Hematopoietic multipotent progenitor cell treated with erythropoietin and hydrocortisone succinate and interleukin-3 and kit ligand, for 6 days (in vitro differentiated cells): Measurements from ENCODE around the gene GPBAR1.

Source experiments
- DNase-seq: peaks from one replicate; pipeline ENCODE4 v3.0.0-alpha.2; 2015

Gene GPBAR1

DNA sequence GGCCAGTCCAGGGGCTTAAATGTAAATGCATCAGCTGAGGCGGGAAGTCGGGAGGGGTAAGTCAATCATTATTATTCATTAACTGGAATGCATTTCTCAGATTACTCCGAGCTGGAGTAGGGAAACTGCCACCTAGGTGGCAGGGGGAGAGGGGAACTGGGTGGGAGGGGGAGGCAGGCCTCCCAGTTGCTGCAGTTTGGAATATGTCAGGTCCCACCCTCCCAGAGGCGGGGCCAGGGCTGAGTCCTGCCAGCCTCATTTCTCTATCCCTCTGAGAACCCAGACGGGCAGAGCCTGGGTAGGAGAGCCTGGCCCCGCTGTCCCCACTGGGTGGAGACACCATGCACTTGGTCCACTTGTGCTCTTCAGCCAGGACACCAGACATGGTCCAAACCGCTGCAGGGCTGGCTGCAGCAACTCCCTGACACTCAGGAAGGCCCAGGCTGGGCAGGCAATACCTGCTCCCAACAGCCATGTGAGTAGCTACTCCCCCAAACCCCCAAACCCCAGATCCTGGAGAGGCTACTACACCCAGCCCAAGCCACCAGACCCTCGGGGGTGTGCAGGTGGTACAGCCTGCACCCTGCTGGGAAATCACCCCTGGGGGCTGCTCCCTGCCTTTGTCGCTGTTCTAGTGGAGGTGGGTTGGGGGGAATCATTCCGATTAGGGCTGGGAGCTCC is at the start of gene GPBAR1:
Gene GPBAR1, plus strand, starts transcription at position 274 of the 681 bp plus-strand sequence. CDS start 1,710 bp downstream, outside the sequence.
- no peak for DNase-seq

DNA sequence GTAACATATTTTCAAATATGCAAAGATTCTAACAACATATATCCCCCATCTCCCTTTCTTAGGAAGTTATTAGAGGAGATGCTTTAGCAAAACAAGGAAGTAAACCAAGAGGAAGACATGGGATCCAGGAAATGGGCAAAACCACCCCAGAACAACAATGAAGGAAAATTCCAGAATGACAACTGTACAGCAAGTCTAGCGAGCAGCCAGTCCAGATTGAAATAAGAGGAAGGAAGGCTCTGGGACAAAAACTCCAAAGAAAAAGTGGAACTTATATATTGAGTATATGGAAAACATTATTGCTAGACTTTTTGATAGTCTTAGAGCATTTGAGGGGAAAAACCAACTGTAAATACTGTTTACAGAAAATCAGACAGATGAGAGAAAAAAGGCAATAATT is 46.7 kb upstream of the GPBAR1 start:
- no peak for DNase-seq

GRCh38 chr2:218216336-218216673 is 44.5 kb upstream of the GPBAR1 start:
- no peak for DNase-seq

DNA sequence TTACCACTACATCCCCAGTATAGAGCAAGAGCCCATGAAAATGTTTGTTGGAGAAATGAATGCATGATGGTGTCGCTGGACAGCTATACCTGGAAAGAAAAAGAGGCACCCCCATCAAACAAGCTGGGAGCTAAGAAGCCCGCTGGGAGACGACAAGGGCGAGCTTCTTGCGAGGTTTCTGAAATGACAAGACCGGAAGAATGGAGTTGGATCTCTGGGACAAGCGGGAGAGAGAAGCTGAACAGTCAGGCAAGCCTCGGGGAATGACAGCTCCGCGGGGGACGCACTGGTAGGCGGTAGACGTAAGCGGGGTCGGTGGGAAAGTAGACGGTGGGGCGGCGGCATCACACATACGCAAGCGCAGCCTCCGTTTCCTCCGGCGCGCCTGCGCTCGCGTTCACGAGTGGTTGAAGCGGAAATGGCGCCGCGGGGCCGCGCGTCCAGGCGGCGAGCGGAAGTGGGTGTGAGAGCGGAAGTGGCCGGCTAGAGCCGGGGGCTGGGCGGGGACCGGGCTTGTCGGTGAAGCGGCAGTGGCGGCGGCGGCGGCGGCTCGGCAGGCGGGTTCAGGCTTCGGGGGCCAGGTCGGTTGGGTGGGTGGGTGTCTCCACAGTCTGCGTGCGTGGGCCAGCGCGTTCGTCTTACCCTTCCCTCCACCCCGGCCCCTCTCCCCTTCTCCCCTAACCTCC is 44.0 kb upstream of the GPBAR1 start, which contains the start of gene ARPC2:
Gene ARPC2, plus strand, starts transcription at position 516 of the 686 bp plus-strand sequence. CDS start 282 bp downstream, outside the sequence.
- peak; percentile 95 for DNase-seq

DNA sequence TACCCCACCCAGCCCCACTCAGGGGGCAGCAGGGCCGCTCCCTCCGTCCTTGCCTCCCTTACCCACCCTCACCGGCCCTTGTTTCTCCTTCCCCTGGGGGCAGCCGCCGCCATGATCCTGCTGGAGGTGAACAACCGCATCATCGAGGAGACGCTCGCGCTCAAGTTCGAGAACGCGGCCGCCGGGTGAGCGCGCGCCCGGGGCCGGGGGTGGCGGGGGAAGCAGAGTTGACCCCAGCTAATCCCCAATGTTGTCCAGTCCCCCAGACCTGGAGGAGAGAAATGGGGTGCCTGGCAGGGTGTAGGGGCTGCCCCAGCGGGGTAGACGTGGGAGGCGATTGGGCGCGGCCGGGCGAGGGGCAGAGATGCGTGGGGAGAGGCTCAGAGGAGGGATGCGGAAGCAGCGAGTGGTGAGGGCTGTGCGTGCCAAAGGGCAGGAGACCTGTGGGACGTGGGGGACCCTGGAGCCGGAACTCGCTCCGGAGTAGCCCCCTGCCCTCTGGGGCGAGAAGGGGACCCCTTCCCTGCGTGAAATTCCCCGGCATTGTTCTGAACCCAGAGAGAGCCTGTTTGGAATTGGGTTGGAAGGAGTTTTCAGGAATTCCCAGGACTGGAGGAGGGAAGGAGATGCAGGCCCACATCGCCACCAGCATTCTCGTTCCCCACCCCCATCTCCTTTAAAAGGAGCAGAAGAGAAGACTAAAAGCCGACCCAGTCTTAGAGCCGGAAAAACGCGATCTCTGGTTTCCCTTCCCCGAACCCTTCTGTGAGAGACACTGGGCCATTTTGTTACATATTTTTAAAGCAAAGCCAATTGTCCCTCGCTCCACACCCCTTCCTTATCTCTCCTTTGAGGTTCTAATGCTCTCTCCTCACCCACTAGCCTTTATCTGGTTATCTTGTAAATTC is 43.2 kb upstream of the GPBAR1 start:
- DNase-seq = peak; percentile 72

GRCh38 chr2:218218268-218219185 is 42.3 kb upstream of the GPBAR1 start:
- DNase-seq = peak; percentile 74

GRCh38 chr2:218219934-218220333 is 40.9 kb upstream of the GPBAR1 start:
- no peak for DNase-seq

DNA sequence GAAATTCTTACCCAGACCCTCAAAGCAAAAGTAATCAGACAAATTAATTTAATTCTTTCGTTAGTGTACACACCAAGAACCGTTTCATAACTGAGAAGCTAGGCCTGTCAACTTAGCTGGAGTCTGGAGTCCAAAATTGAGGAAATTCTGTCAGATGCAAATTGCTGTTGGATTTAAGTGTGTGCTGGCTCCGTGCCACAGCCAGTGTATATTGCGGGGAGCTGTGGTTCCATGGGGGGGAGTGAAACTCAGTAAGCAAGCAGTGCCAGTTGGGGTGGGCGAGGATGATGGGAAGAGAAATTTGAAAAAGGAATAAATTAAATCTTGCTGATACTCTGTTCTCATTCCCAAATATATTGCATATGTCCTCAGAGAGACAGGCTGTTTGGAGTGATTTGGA is 39.8 kb upstream of the GPBAR1 start:
- DNase-seq = peak; percentile 33

DNA sequence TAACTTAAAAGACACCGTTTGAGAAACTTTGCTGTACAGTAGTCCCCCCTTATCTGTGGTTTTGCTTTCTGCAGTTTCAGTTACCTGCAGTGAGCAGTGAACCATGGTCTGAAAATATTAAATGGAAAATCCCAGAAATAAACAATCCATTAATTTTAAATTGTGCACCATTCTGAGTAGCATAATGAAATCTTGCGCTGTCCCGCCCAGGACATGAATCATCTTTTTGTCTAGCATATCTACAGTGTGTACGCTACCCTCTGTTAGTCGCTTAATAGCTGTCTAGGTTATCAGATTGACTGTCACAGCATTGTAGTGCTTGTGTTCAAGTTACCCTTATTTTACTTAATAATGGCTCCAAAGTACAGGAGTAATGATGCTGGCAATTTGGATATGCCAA is 37.8 kb upstream of the GPBAR1 start:
- peak; percentile 47 for DNase-seq

GRCh38 chr2:218224186-218224585 is 36.6 kb upstream of the GPBAR1 start:
- no peak for DNase-seq

DNA sequence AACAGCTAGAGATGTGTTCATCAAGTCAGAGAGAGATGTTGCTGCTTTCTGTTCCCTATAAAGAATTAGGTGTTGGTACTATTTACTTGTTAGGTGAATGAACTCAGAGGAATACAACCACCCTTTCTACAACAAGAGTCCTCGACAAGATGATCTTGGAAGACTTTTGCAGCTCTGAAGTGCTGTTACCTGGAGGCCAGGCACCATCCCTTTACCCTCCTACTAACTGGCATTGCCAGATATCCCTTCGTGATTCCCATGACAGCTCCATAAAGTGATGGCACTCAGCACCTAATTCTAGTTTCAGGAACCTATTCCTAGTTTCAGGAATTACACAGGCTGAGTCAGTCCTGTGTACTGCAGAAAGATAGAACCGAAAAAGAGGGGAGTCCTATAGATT is 33.9 kb upstream of the GPBAR1 start:
- no peak for DNase-seq

DNA sequence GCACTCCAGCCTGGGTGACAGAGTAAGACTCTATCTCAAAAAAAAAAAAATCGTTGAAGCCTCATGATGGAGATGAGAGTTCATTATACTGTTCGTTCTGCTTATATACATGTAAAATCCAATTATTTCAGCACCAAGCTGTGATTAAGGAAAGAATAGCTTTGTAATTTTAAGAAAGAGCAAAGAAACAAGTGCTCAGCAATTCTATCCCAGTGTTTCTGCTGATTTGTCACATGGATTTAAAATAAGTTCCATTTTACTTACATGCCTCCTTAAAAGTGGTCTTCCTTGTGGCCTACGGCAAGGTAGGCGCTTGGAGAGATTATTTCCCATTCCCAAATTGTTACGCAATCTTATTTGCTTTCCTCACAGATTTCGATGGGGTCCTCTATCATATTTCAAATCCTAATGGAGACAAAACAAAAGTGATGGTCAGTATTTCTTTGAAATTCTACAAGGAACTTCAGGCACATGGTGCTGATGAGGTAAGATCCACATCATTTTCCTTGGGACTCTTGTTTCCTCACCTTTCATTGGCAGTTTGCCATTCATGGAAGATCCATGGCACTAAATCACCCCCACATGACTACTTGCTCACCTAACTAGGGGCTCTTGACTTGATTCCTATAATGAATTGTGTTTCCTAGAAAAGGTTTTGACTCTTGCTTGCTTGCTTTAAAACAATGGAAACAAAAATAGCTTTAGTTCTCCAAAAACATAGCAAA is 32.3 kb upstream of the GPBAR1 start:
- DNase-seq = no peak

- DNase-seq = peak; percentile 70
Measured at GRCh38 chr2:218229239-218229638, 31.6 kb upstream of the GPBAR1 start.

DNA sequence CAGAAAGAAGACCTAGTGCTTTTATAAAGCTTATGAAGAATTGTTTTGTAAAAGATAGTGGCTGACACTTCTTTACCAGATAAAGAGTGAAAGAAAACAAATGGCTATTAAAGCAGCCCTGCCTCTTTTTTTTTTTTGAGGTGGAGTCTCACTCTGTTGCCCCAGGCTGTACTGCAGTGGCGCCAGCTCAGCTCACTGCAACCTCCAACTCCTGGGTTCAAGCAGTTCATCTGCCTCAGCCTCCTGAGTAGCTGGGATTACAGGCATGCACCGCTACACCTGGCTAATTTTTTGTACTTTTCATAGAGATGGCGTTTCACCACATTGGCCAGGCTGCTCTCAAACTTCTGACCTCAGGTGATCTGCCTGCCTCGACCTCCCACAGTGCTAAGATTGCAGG is 31.0 kb upstream of the GPBAR1 start:
- DNase-seq = peak; percentile 22

GRCh38 chr2:218230882-218231281 is 29.9 kb upstream of the GPBAR1 start:
- peak; percentile 82 for DNase-seq

DNA sequence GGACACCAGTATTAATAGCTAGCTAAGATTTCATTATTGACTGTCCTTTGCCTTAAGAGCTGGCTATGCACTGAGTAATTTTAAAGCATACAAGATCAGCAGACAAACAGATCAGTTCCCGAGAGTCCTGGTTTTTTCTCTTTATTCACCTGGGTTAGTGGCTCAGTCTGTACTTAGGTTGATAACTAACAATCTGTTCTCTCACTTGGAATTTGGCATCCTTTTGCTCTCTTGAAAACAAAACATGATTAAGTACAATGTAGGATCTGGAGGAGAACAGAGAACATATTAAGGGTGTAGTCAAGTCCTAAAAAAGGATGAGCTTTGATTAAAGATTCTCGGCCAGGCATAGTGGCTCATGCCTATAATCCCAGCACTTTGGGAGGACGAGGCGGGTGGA is 27.3 kb upstream of the GPBAR1 start:
- DNase-seq = no peak

DNA sequence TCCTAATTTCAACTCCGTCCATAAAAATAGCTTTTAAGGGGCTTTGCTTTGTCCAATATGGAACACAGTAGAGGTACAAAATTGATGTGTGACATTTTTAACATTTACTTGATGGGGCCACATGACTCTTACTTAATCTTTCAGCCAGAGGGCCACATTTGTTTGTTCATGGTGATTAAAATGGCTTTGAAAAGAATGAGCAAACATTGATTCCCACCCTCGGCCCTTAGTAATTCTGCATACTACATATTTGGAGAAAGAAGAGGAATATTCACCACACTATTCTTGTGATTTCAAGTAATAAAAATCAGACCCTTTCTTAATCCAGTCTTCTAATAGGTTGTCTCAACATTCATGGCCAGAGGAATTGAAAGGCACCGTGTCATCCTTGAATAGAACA is 26.3 kb upstream of the GPBAR1 start:
- DNase-seq = no peak

DNA sequence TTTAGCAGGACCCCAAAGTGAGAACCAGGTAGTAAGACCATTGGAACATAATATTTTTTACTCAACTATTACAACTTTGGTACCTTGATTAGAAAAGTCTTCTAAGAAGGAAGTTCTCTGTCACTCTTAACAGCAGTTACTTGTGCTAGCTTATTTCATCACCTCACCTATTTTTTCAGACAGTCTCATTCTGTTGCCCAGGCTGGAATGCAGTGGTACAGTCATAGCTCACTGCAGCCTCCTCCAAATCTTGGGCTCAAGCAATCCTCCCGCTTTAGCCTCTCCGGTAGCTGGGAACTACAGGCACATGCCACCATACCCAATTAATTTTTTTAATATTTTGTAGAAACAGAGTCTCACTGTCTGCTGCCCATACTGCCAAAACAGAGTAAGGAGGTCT is 25.8 kb upstream of the GPBAR1 start:
- DNase-seq = no peak

DNA sequence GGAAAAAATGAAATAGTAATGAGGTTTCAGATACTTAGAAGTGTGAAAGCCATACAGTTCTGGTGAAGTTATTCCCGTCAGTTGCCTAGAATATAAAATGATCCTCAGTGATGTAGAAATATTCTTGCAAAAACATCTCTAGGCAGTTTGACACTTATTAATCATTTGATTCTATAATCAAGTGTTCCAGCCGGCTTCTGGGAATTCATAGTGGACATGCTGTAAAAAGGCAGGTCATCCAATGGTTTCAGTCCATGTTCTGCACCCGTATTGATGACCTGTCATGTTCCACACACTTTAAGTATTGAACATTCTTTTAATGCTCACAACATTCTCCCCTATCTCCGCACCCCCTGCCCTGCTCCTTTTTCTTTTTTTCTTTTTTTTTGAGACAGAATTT is 24.0 kb upstream of the GPBAR1 start:
- DNase-seq = no peak

DNA sequence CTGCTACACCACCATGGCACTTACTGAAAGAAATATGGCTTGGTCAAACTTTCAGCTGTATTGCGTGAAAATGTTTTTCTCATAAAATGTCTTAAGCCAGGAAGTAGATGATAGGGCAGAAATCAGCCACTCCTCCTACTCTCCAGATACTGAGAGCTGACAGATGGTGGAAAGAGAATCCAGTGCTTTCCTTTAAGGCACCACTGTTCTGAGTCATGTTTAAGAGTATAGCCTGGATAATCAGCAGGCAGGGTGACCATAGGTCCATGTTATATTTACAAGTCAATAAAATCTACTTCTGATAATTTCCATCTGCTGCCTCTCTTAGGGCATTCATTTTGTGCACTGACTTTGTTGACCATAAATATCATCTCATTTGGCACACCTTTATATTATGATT is 21.9 kb upstream of the GPBAR1 start:
- DNase-seq = no peak

DNA sequence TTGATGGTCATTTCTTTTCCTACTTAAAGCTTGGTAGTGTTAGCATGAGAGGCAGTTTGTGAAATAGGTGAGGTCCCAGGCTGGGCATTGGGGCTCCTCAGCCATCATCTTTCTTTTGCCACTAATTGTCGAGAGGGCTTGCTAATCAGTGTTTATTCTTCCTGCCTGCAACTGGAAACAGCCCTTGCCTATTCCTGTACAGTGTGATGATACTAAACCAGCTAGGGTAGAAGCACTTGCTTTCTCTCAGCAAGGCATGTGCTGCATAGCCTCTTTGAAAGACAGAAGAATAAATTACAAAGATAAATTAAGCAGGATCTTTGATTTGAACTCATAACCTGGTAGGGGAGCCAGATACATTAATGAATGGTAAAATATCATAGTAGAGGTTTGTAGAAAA is 16.6 kb upstream of the GPBAR1 start:
- no peak for DNase-seq

- no peak for DNase-seq
Measured at GRCh38 chr2:218244665-218245064, 16.1 kb upstream of the GPBAR1 start.
